Coronary artery (tissue), 2 donors: ENCODE measurements around the gene SMARCC2.

Experiments used
- DNase-seq: peaks from one replicate; pipeline ENCODE4 v3.0.0-alpha.2; 2017; ENCODE audit warnings: low spot score
- H3K27ac ChIP-seq, 2 donors: fragments of 200-600 bp; sonication (generic); one replicate each; pipeline ENCODE4 v1.5.1; 2016 to 2019
- H3K4me3 ChIP-seq: fragments of 200-600 bp; sonication (generic); 2 replicates; pipeline ENCODE4 v1.5.1; 2016; ENCODE audit warnings: mild to moderate bottlenecking, moderate library complexity
- TF ChIP-seq, protein P1 (sequence below): fragments of 200-600 bp; sonication (generic); IDR thresholded peaks from one replicate; pipeline ENCODE4 v1.5.1; 2019; ENCODE audit warnings: antibody characterized with exemption

Gene SMARCC2

DNA sequence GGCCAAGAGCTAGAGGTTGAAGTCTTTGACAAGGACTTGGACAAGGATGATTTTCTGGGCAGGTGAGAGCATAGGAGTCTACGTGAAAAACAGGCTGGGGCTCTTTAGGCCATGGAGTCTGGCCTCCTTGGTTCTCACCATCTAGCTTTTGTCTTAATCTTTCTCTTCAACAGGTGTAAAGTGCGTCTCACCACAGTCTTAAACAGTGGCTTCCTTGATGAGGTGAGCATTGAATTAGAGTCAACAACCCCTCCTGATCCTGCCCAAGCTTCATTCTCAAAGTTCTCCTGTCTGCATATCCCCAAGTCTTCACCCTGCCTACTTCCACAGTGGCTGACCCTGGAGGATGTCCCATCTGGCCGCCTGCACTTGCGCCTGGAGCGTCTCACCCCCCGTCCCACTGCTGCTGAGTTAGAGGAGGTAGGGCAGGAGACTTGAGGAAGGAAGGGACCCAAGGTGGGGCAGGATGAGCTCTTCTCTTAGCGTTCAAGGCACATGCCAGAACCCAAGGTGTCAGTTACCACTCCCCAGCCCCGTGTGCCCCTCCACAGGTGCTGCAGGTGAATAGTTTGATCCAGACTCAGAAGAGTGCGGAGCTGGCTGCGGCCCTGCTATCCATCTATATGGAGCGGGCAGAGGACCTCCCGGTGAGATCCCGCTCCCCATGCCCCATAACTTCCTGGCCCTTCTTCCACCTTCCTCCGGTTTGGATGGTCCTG, 51.3 kb downstream of the SMARCC2 start:
- Histone ChIP-seq H3K4me3 (no peak overlapping the region), H3K27ac (no peak overlapping the region)
- TF ChIP-seq, protein P1, sequence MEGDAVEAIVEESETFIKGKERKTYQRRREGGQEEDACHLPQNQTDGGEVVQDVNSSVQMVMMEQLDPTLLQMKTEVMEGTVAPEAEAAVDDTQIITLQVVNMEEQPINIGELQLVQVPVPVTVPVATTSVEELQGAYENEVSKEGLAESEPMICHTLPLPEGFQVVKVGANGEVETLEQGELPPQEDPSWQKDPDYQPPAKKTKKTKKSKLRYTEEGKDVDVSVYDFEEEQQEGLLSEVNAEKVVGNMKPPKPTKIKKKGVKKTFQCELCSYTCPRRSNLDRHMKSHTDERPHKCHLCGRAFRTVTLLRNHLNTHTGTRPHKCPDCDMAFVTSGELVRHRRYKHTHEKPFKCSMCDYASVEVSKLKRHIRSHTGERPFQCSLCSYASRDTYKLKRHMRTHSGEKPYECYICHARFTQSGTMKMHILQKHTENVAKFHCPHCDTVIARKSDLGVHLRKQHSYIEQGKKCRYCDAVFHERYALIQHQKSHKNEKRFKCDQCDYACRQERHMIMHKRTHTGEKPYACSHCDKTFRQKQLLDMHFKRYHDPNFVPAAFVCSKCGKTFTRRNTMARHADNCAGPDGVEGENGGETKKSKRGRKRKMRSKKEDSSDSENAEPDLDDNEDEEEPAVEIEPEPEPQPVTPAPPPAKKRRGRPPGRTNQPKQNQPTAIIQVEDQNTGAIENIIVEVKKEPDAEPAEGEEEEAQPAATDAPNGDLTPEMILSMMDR: no peak

GRCh38 chr12:56134897-56135296, 54.4 kb downstream of the SMARCC2 start:
- TF ChIP-seq, protein P1: no peak
- Histone ChIP-seq H3K27ac (no peak overlapping the region), H3K4me3 (no peak overlapping the region)

More for the DNA sequence above, 51.3 kb downstream of the SMARCC2 start:
- DNase-seq: no peak

GRCh38 chr12:56130876-56131275, 58.4 kb downstream of the SMARCC2 start:
- H3K27ac ChIP-seq: peak overlapping the region in 1 of 2 donors; percentile 98
- no peak overlapping the region for H3K4me3 ChIP-seq
- TF ChIP-seq, protein P1: no peak
- no peak for DNase-seq

More at GRCh38 chr12:56134897-56135296, 54.4 kb downstream of the SMARCC2 start:
- DNase-seq: no peak

DNA sequence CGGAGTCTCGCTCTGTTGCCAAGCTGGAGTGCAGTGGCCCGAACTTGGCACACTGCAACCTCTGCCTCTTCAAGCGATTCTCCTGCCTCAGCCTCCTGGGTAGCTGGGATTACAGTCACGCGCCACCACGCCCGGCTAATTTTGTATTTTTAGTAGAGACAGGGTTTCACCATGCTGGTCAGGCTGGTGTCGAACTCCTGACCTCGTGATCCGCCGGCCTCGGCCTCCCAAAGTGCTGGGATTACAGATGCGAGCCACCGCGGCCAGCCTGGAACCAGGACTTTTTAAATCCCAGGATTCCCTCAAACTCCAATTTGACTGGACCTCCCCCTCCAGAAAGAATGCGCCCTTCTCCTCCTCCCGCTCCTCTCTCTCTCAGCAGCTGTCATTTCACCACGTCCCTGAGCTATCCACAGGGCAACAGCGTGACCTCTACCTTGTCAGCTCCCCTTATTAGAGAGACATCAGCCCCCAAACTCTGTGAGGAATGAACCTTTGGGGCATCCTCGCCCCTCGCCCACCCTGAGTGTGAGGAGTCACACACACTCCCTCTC, 59.3 kb downstream of the SMARCC2 start:
- TF ChIP-seq, protein P1: no peak
- peak overlapping the region; percentile 91 to 98 for H3K27ac ChIP-seq
- DNase-seq: no peak
- peak overlapping the region; percentile 96 for H3K4me3 ChIP-seq

DNA sequence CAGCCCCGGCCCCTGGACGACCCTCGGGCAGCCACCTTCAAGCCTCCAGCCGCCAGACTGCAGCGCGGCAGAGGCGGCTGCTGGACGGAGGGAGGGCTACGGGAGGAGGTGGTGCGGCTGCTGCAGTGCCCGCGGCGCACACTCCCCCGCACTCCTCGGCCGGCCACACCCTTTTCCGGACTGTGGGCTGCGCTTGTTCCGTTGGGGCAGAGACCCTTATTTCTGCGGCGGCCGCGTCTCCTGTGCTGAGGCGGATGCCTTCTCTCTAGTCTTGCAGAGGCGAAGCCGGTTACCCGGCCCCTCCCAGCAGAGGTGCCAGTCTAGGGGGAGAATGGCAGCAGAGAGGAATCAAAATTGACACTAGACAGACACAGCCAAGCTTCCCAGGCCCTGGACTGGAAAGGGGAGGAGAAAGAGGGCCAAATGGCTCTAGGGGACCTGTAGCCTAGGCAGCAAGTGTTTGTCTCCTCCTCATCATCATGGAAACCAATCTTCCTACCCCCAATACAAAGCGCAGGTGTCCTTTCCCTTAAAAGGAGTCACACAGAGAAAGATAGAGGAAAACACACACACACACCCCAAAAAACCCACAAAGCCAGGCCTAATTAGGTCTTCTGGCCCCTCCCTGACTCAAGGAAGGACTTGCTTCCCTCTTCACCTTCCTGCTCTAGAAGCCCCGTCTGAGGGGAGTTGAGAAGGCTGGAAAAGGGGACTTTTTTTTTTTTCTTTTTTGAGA, 59.9 kb downstream of the SMARCC2 start:
- Histone ChIP-seq H3K27ac (peak overlapping the region; percentile 91 to 98), H3K4me3 (peak overlapping the region; percentile 96)
- DNase-seq: peak; percentile 83
- TF ChIP-seq, protein P1: no peak

DNA sequence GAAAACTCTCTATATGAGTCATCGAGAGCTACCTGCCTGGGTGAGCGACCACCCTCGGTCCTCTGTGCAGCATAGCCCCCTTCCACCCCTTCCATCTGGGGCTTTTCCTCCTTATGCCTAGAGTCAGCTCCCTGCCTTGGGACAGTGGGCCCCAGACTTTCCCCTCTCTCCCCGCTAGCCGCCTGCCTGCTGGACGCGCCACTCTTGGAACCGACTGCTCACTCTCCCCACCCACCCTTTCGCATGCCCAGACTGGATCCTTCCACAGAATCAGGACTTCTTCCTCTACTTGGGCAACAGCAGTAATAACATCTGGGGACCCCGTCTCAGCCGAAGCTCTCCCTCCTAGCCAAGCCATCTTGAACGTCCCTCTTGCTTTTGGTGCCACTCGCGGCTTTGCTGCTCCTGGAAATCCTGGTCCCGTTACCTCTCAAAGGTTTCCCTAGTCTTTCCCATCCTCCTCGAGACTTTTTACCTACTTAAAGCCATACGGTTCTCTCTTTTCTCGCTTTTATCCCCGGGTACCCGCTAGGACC, 60.5 kb downstream of the SMARCC2 start:
- peak overlapping the region; percentile 91 to 98 for H3K27ac ChIP-seq
- DNase-seq: no peak
- H3K4me3 ChIP-seq: peak overlapping the region; percentile 96
- TF ChIP-seq, protein P1: no peak
